GM19240 (cell line): Measurements from ENCODE around the gene ARFRP1.

Source experiments
- DNase-seq: peaks from one replicate; pipeline ENCODE4 v3.0.0; 2011; ENCODE audit warnings: low spot score; ENCODE audit not compliant: insufficient read length

ARFRP1 gene

DNA sequence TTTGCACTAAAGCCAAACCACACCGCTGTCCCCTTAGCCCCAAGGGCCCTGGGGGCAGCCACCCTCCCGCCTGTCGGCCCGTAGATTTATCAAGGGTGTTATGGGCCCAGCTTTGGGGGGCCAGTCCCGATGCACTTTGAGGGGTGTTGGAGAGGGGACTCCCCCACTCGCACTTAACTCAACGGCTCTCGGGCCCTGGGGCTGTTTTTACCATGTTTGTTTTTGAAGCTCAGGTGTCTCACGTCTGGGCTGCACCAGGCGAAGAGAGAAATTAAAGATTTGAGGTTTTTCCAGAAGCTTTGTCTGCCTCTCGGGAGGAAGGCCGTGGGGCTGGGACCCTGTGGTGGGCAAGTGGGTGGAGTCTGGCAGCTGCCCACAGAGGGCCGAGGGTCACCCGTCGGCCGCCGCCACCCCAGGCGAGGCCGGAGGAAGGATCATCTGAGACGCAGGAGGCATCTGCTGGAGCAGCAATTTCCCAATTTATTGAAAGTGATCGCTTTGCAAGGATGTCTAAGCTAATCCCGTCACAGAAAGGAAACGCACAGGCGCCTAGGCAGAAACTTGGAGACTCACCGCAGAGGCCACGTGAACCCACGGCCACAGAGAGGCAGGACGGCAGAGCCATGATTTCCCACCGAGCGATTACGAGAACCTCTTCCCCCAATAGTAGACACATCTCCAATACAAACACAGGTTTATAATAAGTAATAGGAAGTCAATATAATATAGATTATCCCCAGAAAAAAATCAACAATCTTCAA is 35.6 kb upstream of the ARFRP1 start:
- no peak for DNase-seq

DNA sequence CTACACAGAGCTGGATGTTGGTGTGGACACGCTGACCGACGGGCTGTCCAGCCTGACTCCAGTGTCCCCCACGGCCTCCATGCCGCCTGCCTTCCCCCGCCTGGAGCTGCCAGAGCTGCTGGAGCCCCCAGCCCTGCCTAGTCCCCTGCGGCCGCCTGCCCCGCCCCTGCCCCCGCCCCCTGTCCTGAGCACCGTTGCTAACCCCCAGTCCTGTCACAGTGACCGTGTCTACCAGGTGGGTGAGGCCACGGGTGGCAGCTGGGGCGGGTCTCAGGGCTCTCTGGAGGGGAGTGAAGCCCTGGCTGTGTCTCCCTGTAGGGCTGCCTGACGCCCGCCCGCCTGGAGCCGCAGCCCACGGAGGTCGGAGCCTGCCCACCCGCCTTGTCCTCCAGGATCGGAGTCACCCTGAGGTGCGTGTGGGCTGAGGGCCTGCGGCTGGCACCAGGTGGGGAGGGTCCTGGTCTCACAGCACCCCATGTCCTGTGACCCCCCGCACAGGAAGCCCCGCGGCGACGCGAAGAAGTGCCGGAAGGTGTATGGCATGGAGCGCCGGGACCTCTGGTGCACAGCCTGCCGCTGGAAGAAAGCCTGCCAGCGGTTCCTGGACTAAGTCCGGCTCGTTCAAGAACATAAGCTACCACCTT is 34.7 kb upstream of the ARFRP1 start:
- DNase-seq = no peak

DNA sequence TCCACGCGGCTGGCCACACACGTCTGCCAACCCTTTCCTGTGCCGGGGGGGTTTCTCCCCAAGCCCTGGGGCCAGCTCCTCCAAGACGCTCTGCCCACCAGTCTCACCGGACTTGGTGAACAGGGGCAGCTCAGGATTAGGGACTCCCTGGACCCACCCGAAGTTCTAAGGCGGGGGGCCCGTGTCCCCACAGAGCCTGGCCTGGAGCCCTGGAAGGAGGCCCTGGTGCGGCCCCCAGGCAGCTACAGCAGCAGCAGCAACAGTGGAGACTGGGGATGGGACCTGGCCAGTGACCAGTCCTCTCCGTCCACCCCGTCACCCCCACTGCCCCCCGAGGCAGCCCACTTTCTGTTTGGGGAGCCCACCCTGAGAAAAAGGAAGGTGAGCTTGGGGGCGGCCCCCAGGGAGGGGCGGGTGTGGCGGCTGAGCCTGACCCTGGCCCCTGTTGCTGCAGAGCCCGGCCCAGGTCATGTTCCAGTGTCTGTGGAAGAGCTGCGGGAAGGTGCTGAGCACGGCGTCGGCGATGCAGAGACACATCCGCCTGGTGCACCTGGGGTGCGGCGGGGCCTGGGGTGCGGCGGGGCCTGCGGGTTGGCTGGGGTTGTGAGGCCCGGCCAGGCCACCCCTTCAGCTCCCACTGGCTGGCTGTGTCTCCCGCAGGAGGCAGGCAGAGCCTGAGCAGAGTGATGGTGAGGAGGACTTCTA is 34.1 kb upstream of the ARFRP1 start:
- DNase-seq = no peak

DNA sequence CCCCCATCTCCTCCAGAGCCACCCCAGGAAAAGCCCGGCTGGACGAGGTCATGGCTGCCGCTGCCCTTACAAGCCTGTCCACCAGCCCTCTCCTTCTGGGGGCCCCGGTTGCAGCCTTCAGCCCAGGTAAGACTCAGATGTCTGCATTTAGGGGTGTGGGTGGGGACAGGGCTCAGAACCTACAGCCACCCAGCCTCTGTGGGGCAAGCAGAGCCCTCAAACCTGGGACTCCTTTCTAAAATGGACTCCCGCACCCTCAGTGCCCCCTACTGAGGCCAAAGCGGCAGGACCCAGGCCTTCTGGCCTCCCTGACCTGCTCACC is 33.5 kb upstream of the ARFRP1 start:
- no peak for DNase-seq

DNA sequence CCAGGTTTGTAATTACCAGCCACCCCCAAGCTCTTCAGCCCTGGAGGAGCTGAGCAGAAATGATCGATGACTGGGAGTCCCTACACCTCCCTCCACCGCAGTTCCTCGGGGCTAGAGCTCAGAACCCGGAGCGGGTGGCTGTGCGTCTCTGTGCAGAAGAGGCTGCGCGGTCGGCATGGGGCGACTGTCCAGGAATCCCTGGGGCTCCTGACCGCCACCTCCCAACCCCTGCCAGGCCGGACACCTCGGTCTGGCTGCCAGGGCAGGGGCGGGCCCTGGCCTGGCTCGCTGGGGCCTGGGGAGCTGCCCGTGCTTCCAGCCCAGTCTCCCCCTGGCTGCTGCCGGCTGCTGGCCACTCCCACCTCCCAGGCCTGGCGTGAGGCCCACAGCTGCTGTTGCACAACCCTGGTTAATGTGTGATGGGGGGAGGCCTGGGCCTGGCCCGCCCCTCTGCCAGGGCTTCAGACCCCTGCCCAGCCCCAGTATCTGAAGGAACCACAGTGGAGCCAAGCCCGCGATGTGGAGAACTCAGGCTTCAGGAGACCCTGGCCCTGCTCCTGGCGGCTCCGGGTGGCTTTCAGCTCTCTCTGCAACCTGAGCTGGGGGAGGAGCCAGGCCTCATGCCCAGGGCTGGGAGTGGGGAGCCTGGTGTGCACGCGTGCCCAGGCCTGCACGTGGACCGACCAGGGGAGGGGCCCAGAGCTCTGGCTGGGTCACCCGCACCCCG is 33.0 kb upstream of the ARFRP1 start:
- peak; percentile 77 for DNase-seq

DNA sequence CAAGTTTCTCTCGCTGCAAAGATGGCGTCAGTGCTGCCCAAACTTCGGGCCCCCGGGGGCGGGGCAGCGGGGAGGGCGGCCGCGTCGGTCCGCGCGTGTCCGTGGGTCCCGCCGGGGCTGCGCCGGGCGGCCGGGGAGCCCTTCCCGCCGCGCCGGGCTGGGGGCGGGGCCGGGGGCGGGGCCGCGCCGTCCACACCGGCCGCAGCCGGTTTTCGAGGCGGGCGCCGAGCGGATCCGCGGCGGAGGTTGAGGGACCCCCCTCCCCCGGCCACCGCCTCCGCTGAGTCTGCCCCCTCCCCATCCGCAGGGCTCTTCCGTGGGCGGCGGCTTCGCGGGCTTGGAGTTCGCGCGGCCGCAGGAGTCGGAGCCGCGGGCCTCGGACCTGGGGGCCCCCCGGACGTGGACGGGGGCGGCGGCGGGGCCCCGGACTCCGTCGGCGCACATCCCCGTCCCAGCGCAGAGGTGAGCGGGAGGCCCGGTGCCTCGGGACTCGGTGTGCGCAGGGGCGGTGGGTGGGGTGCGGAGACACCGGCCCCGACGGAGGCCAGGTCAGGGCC is 32.4 kb upstream of the ARFRP1 start:
- no peak for DNase-seq

DNA sequence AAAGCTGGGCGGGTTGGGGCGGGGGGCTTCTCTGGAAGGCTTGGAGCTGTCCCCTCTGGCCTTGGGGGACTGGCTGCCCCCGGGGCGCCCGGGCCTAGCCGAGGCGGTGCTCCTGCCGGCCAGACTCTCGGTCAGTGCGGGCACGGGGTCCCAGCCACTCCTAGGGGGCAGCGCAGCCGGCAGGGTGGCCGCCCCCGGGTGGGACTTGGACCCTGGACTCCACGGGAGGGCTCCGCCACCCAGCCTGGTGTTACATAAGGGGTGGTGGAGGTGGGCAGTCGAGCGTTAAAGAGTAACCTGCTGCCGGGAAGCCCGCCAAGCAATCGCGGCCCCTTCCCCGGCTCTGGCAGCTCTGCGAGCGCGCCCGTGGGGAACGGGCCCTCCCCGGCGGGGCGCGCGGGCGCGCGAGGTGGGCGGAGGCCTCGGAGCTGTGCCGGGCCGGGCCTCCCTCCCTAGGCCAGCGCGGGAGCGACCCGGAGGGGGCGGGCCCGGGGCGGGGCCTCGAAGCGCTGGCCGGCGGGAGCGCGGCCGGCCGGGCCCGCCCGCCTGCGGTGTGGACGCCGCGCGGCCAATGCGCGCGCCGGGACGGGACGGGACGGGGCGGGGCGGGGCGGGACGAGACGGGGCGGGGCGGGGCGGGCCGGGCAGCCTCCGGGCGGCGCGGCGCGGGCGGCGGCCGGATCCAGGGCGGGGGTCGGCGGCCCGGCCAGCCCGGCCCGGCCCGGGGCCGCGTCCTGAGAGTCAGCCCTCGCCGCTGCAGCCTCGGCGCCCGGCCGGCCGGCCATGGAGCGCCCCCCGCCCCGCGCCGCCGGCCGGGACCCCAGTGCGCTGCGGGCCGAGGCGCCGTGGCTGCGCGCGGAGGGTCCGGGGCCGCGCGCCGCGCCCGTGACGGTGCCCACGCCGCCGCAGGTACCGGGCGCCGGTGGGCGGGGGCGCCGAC is 31.6 kb upstream of the ARFRP1 start, which contains the start of gene SLC2A4RG:
TSS of gene SLC2A4RG (plus strand) at position 647 of the 940 bp plus-strand sequence. CDS start at position 784, 137 bp downstream.
- DNase-seq = peak; percentile 97

DNA sequence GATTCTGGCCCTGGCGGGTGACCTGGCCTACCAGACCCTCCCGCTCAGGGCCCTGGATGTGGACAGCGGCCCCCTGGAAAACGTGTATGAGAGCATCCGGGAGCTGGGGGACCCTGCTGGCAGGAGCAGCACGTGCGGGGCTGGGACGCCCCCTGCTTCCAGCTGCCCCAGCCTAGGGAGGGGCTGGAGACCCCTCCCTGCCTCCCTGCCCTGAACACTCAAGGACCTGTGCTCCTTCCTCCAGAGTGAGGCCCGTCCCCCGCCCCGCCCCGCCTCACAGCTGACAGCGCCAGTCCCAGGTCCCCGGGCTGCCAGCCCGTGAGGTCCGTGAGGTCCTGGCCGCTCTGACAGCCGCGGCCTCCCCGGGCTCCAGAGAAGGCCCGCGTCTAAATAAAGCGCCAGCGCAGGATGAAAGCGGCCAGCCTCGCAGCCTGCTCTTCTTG is 30.9 kb upstream of the ARFRP1 start:
- no peak for DNase-seq

DNA sequence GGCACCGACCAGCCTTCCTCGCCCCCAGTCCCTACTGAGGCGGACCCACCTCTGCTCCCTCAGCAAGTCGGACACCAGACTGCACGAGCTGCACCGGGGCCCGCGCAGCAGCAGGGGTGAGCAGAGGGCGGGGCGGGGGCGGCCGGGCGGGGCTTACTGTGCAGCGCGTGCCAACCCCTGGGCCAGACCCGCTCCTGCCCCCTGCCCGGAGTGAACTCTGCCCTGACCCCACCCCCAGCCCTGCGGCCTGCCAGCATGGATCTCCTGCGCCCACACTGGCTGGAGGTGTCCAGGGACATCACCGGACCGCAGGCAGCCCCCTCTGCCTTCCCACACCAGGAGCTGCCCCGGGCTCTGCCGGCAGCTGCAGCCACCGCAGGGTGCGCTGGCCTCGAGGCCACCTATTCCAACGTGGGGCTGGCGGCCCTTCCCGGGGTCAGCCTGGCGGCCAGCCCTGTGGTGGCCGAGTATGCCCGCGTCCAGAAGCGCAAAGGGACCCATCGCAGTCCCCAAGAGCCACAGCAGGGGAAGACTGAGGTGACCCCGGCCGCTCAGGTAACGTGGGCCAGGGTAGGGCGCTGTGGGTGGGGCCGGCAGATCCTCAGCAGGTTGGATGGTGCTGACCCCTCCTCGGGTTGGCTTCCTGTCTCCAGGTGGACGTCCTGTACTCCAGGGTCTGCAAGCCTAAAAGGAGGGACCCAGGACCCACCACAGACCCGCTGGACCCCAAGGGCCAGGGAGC is 30.3 kb upstream of the ARFRP1 start:
- DNase-seq = no peak

DNA sequence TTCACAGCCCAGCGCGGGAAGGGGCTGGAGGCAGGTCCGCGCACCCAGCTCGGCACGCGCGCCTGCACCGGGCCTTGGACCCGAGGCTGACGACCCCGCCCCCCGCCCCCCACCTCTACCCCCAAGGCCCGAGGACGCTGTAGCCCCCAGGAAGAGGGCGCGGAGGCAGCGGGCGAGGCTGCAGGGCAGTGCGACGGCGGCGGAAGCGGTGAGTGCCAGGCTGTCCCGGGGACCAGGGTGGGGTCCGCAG is 29.8 kb upstream of the ARFRP1 start:
- no peak for DNase-seq

DNA sequence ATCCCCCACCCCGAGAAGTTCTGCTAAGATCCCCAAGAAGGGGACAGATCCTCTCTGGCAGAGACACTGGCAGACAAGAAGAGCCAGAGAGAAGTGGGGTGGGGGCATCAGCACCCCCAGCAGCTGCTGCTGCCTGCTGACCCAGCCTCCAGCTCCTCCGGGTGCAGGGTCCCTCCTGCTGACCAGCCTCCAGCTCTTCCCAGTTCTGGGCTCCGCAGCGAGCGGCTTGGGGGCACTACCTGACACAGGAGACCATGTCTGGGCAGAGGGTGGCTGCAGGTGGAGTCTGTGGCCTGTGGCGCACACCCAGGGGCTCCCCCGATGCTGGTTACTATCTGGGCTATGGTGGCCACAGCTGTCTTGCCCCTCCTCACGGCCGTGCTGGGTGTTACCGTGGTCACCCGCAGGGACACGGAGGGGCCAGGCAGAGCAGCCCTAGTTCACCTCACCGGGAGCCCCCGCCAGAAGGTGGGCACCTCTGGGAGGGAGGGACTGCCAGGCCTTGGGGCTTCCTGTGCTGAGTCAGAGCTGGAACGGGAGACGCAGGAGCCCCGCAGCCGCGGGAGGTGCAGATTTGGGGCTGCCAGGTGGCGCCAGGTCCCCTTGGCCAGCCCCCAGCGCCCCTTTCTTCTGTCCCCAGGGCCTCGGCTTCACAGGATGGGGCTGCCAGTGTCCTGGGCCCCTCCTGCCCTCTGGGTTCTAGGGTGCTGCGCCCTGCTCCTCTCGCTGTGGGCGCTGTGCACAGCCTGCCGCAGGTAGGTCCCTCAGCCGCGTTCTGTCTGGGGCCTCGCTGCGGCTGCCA is 29.3 kb upstream of the ARFRP1 start:
- DNase-seq = no peak

DNA sequence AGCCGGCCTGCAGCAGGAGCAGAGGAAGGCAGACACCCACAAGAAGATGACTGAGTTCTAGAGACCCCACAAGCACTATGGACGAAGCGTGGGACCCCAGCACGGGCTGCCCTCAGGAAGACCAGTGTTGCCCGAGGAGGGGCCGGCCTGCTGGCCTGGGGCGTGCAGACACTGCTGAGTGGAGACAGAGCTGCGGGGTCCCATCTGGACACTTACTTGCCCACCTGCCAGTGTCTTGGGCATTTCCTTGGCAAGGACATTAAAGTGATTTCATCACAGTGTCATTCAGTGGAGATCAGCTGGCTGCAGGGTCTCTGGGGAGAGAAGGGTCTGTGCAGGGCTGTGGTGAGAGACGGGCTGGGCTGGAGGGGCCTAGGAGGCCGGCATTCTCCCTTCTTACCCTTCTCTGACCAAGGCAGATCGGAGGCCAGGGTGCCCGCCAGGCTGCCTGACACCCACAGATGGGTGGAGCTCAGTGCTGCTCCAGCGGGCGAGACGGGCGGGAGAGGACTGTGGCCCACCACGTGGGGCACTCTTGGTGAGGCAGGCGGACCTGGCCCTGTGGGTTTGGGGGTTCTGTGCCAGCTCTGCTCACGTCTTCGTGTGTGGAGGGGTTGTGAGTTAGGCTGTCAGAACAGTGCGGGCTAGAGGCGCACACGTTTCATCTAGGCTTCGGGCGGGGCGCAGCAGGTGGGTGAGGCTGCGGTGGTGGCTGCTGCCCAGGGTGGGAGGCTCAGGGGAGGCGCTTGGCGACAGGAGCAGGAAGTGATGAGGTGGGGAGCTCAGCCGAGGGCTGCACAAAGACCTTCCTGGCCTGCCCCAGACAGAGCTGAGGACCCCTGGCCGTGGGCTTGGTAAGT is 28.3 kb upstream of the ARFRP1 start, which contains the start of gene LIME1:
TSS of gene LIME1 (plus strand) at position 806 of the 860 bp plus-strand sequence. CDS start 886 bp downstream, outside the sequence.
- no peak for DNase-seq

DNA sequence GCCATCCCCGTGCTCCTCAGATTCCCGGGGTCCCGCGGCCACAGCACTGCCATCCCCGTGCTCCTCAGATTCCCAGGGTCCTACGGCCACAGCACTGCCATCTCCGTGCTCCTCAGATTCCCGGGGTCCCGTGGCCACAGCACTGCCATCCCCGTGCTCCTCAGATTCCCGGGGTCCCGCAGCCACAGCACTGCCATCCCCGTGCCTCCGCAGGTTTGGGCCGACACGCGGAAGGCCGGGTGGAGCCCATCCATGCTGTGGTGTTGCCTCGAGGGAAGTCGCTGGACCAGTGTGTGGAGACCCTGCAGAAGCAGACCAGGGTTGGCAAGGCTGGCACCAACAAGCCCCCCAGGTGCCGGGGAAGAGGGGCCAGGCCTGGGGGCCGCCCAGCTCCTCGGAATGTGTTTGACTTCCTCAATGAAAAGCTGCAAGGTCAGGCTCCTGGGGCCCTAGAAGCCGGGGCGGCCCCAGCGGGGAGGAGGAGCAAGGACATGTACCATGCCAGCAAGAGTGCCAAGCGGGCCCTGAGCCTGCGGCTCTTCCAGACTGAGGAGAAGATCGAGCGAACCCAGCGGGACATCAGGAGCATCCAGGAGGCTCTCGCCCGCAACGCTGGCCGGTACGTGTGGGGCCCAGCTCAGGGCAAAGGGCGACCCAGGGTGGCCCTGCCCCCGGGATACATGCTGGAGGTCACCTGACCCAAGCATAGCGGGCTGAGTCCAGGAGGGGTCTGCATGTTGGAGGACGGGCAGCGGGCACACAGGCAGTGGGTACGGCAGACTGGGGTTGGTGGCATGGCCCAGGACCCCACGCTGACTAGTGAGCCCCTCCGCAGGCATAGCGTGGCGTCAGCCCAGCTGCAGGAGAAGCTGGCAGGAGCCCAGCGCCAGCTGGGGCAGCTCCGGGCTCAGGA is 27.4 kb upstream of the ARFRP1 start:
- DNase-seq = no peak

DNA sequence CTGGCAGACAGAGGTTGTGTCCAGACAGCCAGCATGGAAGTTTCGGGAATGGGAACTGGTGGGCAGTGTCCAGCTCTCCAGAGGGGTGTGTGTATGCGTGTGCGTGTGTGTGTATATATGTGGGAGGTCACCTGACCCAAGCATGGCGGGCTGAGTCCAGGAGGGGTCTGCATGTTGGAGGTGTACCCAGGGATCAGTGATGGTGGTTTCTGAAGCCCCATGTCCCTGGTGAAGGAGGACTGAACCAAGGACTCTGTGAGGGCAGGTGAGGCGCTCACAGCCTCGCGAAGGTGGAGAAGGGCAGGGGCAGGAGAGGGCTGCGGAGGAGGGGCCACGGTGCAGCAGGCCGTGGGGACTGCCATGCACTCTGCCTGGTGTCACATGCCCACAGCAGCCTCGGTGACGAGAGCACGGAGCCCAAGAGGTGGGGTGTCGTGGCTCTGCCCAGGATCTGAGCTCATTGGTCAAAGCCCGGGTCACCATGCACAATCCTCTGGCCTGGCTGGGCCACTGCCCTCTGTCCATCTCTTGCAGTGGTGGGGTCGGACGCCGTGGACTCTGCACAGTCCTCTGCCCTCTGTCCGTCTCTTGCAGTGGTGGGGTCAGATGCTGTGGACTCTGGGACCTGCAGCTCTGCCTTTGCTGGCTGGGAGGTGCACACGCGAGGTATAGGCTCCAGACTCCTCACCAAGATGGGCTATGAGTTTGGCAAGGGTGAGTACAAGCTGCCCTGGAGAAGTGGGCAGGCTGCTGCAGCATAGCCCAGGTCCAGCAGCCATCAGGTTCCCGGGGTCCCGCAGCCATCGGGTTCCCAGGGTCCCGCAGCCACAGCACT is 26.6 kb upstream of the ARFRP1 start:
- DNase-seq = no peak

DNA sequence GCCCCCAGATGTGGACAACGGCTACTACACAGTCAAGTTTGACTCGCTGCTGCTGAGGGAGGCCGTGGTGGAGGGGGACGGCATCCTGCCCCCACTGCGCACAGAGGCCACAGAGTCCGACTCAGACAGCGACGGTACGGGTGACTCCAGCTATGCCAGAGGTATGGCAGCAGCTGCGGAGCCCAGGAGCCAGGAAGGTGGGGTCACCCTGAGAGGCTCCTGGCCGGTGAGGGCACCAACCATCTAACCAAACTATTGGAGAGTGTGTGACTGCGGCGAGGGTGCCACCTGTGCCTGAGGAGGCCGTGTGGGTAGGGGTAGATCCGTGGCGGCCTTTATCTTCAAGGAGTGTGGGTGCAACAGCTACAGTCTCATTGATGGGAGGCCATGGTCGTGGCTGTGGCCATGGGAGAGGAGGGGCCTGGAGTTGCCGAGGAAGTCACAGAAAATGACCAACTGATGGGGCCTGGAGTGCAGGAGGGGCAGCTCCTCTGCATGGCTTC is 25.9 kb upstream of the ARFRP1 start:
- no peak for DNase-seq

DNA sequence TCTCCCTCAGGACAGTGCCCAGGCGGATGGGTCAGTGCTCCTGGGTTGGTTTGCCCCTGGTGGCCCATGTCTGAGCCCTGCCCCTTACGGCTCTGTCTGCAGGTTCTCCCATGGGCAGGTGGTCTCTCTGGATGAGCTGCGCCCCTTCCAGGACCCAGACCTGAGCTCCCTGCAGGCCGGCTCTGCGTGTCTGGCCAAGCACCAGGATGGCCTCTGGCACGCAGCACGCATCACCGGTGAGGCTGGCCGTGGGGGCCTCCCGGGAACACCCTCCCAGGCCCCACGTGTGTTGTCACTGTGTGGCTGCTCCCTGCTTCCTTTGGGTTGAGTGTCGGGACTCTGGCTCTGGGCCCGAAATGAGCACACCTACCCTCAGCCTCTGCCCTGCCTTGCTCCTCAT is 25.3 kb upstream of the ARFRP1 start:
- no peak for DNase-seq
